Esophagus muscularis mucosa (tissue), 4 donors: ENCODE results near the gene TMEM119.

Source experiments
- CTCF ChIP-seq, 3 experiments: fragments of 200-600 bp in 2 of 3; fragments of 450-650 bp in 1 of 3; sonication (generic) in 2 of 3; IDR thresholded peaks; one replicate each; pipeline ENCODE4 v1.5.1; 2017 to 2019; ENCODE audit warnings: antibody characterized with exemption in 3 of 3, mild to moderate bottlenecking in 2 of 3, moderate library complexity in 1 of 3
- EP300 ChIP-seq: sonication (generic); formaldehyde crosslinking; IDR thresholded peaks from one replicate; pipeline ENCODE4 v1.6.1; 2017; ENCODE audit warnings: antibody characterized with exemption
- POLR2A ChIP-seq: fragments of 450-650 bp; IDR thresholded peaks from one replicate; pipeline ENCODE4 v1.6.1; 2017; ENCODE audit warnings: antibody characterized with exemption, moderate library complexity, mild to moderate bottlenecking, low read depth
- POLR2AphosphoS5 ChIP-seq, 2 donors: sonication (generic); formaldehyde crosslinking; IDR thresholded peaks; one replicate each; pipeline ENCODE4 v1.6.1; 2017; ENCODE audit warnings: antibody characterized with exemption in 2 of 2

- TF ChIP-seq POLR2AphosphoS5 (IDR thresholded peaks at IDR 0.05): no peak
- no peak for TF ChIP-seq CTCF (IDR thresholded peaks at IDR 0.05)
- no peak for TF ChIP-seq EP300
- TF ChIP-seq POLR2A: no peak
These were observed 12.0 kb downstream of the TMEM119 start for GRCh38 chr12:108585864-108586263.
